GM18517 (cell line): ENCODE data around the gene COPS6.
"Not testable (repeated sequence)": the region's sequence is repeated elsewhere in the genome, so short reads cannot be mapped to it uniquely, and the experiment has no call there.

Experiments
- ATAC-seq: cut with Tn5 transposase; IDR thresholded peaks from one replicate; pipeline ENCODE4 v1.9.1; 2021; ENCODE audit warnings: mild to moderate bottlenecking, moderate library complexity; ENCODE audit not compliant: unreplicated experiment

The COPS6 gene

GRCh38 chr7:100126239-100126930 is 37.6 kb downstream of the COPS6 start:
- ATAC-seq: peak; percentile 24

GRCh38 chr7:100126931-100127865 is 38.4 kb downstream of the COPS6 start, which contains the start of gene MBLAC1:
TSS of gene MBLAC1 (plus strand) at chr7:100126967. CDS start at chr7:100127396, 429 bp downstream.
- ATAC-seq: peak; percentile 70

- peak; percentile 8 for ATAC-seq
Measured at GRCh38 chr7:100127866-100128636, 39.3 kb downstream of the COPS6 start.

GRCh38 chr7:100128637-100128963 is 39.8 kb downstream of the COPS6 start:
- ATAC-seq: no peak

- not testable (repeated sequence) for ATAC-seq
Measured at GRCh38 chr7:100130220-100130607, 41.4 kb downstream of the COPS6 start.

- ATAC-seq: no peak
Measured at GRCh38 chr7:100130608-100131453, 42.1 kb downstream of the COPS6 start.

GRCh38 chr7:100132126-100132525 is 43.4 kb downstream of the COPS6 start:
- no peak for ATAC-seq

GRCh38 chr7:100132697-100133151 is 44.0 kb downstream of the COPS6 start:
- peak; percentile 50 for ATAC-seq

- ATAC-seq: no peak
Measured at GRCh38 chr7:100137851-100138760, 49.3 kb downstream of the COPS6 start.

GRCh38 chr7:100141555-100141949 is 52.8 kb downstream of the COPS6 start:
- ATAC-seq: no peak
